ENCODE data around the gene GPR146. TPM values are rescaled to one million over a fixed set of nuclear protein-coding genes. Genes with fewer than 3 reads are reported as not detected.

The GPR146 gene
- total and polyA plus RNA-seq, 2 of the 13 experiments (the other 11 are each of a cell fraction or from before 2014, with no cell fraction given): 2.0 to 15.9 TPM

DNA sequence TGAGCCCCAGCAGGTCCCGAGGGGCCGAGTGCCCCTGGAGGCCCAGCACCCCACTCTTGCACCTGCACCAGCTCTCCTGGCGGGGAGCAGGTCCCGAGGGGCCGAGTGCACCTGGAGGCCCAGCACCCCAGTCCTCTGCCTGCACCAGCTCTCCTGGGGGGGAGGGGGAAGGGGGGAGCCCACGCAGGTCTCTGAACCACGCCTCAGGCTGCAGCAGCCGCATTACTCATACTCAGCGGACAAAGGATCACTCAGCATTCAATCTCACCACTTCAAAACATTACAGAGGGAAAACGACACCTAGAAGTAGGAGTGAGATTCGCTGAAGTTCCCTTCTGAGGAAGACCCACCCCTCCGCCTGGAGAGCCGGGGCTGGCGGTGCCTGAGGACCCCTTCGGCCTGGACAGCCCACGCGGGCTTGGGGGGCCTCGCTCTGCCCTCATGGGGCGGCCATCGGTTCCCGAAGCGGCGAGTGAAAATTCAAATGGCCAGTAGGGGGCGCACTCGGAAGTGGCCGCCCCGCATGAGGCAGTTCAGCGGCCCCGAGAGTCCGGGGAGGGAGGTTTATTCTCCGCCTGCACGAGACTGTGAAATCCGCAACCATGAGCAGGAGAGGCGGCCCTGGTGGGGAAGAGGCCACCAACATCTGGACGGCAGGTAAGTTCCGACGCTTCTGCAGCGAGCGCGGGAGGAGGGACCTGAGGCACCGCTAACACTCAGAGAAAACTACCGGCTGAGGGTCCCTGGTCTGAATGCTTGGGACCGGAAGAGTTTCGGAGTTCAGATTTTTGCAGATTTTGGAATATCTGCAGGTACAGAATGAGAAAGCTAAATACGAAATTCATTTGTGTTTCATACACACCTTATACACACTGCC is 42.5 kb downstream of the GPR146 start (continued):
- TF ChIP-seq KAT2B (IDR thresholded peaks at IDR 0.05; ENCODE audit: borderline replicate concordance, low read depth, low read length) (no peak), ZNF558 (CRISPR knock-in tag; IDR thresholded peaks at IDR 0.05; ENCODE audit: borderline replicate concordance) (no peak; the same call in 1 of the 2 replicates), ZNF530 (CRISPR knock-in tag; IDR thresholded peaks at IDR 0.05; ENCODE audit: low read depth) (no peak), ZNF383 (CRISPR knock-in tag; IDR thresholded peaks at IDR 0.05; ENCODE audit: borderline replicate concordance) (no peak), EZH2 (conservative IDR thresholded peaks at IDR 0.05; ENCODE audit: low read depth, low read length) (no peak)
- TF ChIP-seq, protein P1, sequence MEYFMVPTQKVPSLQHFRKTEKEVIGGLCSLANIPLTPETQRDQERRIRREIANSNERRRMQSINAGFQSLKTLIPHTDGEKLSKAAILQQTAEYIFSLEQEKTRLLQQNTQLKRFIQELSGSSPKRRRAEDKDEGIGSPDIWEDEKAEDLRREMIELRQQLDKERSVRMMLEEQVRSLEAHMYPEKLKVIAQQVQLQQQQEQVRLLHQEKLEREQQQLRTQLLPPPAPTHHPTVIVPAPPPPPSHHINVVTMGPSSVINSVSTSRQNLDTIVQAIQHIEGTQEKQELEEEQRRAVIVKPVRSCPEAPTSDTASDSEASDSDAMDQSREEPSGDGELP (IDR thresholded peaks at IDR 0.05; ENCODE audit: borderline replicate concordance, low read depth): 0 out of 2 replicates have a peak, but pooled peaks have one; percentile 4

DNA sequence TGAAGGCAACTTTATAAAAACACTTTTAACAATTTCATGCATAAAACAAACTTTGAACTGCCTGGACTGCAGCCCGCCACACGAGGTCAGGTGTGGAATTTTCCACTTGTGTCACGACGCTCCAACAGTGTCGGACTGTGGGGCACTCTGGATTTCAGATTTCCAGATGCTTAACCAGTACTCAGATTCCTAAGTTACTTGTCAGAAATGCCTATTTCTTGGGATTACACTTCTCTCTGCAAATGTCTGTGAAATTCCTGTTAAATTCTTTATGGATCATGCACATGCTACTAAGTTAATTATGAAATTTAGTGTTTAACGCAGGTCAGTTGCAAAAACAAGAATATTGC is 43.1 kb downstream of the GPR146 start:
- in situ Hi-C loops (cut with HindIII; ENCODE audit: extremely low pct_ligation_motif_present, low pct_unique_long_range_greater_than_20kb): loop anchor here (5.0 kb wide), 1 partner anchor 75 kb away; the partner anchor contains the start of gene ZFAND2A
- 7% methylated on average over 6 of the region's 6 CpGs for WGBS (ENCODE audit: low lambda C conversion rate)
- Histone ChIP-seq H3K79me2 (ENCODE audit: insufficient read depth, low read length) (peaks cover 29% of the 10 kb centered on the region), H3K27me3 (ENCODE audit: control insufficient read depth in 1 of 2, insufficient read depth in 2 of 2, low read length in 2 of 2) (no peaks in the 10 kb centered on the region), H3K4me3 (replicated peaks in 1 of 3; ENCODE audit: insufficient read depth in 1 of 3, low read depth in 2 of 3, low read length in 3 of 3) (peak overlapping the region; percentile 66 to 79 (median 77)), H3K4me2 (ENCODE audit: low read depth, low read length) (peak overlapping the region; percentile 83), H3K4me1 (ENCODE audit: insufficient read depth, low read length) (peaks cover 56% of the 10 kb centered on the region), H2AFZ (ENCODE audit: low read length) (no peak overlapping the region), H4K20me1 (ENCODE audit: insufficient read depth, low read length) (no peaks in the 10 kb centered on the region), H3K9me3 (ENCODE audit: low read length) (no peaks in the 10 kb centered on the region), H3K9ac (ENCODE audit: insufficient read depth, low read depth, low read length) (peak overlapping the region; percentile 83), H3K36me3 (replicated peaks in 1 of 2; ENCODE audit: control insufficient read depth in 1 of 2, insufficient read depth in 2 of 2, low read length in 2 of 2) (peaks cover 11 to 26% of the 10 kb centered on the region in 2 experiments; a peak in 4 of 5 replicates), H3K27ac (ENCODE audit: extremely low read length, insufficient read depth, low read length) (peak overlapping the region; percentile 74)
- ChIA-PET CTCF (ENCODE audit: low intra/inter-chr PET ratio, low total read pairs) (interaction anchor here (1.4 to 1.9 kb wide), 5 partner anchors 36 to 96 kb away, joined by 8 to 15 read pairs (median 10); no protein-coding TSS in a partner anchor), POLR2A (interaction anchor here (0.8 to 3.9 kb wide), 10 partner anchors 8 to 110 kb away, joined by 3 to 24 read pairs (median 4); partner anchors contain the start of gene ZFAND2A)
- peak; percentile 15 for ATAC-seq
- peak; percentile 63 for FAIRE-seq
- TSS peak; percentile 62 for BruUV-seq (replicated peaks)
- DNase-seq (ENCODE audit: low spot score): no peak
- intact Hi-C loops (cut with micrococcal nuclease; ENCODE audit: unreplicated experiment): loop anchor here (1.0 to 5.0 kb wide), 3 partner anchors 36 to 90 kb away; no protein-coding TSS in a partner anchor
- TF ChIP-seq ONECUT2 (CRISPR knock-in tag; IDR thresholded peaks at IDR 0.05) (no peak), TBP (CRISPR knock-in tag; IDR thresholded peaks at IDR 0.05) (no peak), FOSL1 (CRISPR knock-in tag; IDR thresholded peaks at IDR 0.05; ENCODE audit: borderline replicate concordance) (no peak), ZNF317 (CRISPR knock-in tag; IDR thresholded peaks at IDR 0.05) (peak; percentile 22; the same call in 1 of the 2 replicates), ZNF768 (CRISPR knock-in tag; IDR thresholded peaks at IDR 0.05) (no peak), ATF7-NPFF (CRISPR knock-in tag; IDR thresholded peaks at IDR 0.05; ENCODE audit: low read depth) (no peak), ZEB1 (IDR thresholded peaks at IDR 0.05; ENCODE audit: insufficient replicate concordance, low read depth) (peak; percentile 38), SUZ12 (IDR thresholded peaks at IDR 0.05; ENCODE audit: low read depth, low read length) (no peak)
- TF ChIP-seq, protein P2, sequence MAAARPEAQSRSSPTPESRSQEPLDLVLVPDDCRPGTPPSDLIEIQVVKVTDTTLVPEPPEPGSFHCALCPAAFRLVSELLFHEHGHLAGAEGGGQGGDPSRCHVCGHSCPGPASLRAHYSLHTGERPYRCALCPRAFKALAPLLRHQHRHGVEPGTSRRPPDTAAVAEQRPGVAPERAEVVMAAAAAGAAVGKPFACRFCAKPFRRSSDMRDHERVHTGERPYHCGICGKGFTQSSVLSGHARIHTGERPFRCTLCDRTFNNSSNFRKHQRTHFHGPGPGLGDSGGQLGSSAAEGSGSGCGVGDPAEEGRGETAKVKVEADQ (CRISPR knock-in tag; IDR thresholded peaks at IDR 0.05; ENCODE audit: borderline replicate concordance): no peak
- TF ChIP-seq, protein P3, sequence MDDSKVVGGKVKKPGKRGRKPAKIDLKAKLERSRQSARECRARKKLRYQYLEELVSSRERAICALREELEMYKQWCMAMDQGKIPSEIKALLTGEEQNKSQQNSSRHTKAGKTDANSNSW (CRISPR knock-in tag; IDR thresholded peaks at IDR 0.05; ENCODE audit: borderline replicate concordance): no peak
- TF ChIP-seq, protein P4, sequence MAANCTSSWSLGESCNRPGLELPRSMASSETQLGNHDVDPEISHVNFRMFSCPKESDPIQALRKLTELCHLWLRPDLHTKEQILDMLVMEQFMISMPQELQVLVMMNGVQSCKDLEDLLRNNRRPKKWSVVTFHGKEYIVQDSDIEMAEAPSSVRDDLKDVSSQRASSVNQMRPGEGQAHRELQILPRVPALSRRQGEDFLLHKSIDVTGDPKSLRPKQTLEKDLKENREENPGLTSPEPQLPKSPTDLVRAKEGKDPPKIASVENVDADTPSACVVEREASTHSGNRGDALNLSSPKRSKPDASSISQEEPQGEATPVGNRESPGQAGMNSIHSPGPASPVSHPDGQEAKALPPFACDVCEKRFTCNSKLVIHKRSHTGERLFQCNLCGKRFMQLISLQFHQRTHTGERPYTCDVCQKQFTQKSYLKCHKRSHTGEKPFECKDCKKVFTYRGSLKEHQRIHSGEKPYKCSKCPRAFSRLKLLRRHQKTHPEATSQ (CRISPR knock-in tag; IDR thresholded peaks at IDR 0.05; ENCODE audit: borderline replicate concordance): no peak

Measured in HepG2 (cell line).